ENCODE results near the gene SPOCD1.
A peak's percentile ranks its signal among the peaks of the same experiment; 100 is the strongest.

Gene SPOCD1

DNA sequence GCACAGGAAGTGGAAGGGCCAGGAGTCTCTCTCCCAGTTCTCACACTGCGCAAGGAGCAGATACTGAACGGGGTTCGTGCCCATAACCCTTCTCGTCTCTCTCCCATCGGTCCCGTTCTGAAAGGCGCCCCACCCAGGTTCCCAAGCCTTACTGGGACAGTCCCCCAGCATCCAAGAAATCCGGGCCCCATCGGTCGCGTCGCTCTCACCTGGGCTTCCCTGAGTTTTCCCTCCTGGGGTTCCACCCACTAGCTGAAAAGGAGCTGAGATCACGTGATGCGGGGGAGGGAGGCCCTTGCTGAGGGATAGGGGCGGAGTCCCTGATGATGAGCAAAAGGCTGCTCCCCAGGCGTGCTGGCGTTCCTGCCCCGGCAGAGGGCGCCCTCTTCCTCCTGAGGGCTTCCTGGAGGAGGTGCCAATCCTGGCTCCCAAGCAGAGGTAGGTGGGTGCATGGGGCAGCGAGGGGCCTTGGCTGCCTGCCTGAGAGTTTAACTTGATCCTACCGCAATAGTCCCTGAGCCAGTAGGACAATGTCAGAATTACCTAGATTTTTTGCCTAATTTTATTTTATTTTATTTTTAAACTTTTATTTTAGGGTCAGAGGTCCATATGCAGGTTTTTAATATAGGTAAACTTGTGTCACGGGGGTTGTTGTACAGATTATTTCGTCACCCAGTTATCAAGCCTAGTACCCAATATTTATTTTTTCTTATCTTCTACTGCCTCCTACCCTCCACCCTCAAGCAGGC is at the start of gene SPOCD1:
TSS of gene SPOCD1 (minus strand) at position 271 of the 749 bp plus-strand sequence. CDS start 689 bp downstream, outside the sequence.
- DNase-seq = peak; percentile 90

DNA sequence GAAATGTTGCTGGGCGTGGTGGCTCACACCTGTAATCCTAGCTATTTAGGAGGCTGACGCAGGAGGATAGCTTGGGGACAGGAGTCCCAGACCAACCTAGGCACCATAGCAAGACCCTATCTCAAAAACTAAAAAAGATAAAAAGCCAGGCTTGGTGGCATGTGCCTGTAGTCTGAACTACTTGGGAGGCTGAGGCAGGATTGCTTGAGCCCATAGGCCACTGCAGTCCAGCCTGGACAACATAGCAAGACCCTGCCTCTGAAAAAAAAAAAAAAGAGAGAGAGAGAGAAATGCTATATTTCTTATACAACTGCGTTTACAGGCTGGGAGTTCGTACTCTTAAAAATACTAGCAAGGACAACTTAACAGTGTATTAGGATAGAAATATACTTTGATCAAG is 46.2 kb upstream of the SPOCD1 start:
- DNase-seq = no peak

GRCh38 chr1:31861346-31861745 is 45.5 kb upstream of the SPOCD1 start:
- DNase-seq = no peak

DNA sequence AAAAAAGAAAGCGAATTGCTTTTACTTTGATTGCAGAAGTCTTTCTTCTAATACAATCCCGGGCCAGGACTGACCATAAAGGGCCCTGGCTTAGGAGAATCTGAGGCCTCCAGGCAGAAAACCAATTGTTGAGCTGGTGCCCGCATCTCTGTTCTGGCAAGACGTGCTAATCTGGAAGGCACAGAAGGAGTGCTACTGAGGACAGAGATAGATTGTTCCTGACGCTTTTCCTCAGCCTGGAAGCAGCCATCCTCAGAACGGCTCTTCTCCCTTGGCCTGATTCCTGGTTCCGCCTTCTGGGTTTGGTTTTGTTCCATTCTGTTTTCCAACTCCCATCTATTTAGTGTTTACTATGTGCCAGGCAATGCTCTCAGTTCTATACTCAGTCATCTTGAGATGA is 44.8 kb upstream of the SPOCD1 start:
- no peak for DNase-seq

- no peak for DNase-seq
Observed at GRCh38 chr1:31859719-31860118, 43.9 kb upstream of the SPOCD1 start.

- DNase-seq = no peak
Observed at GRCh38 chr1:31859044-31859443, 43.2 kb upstream of the SPOCD1 start.

GRCh38 chr1:31857863-31858262 is 42.0 kb upstream of the SPOCD1 start:
- DNase-seq = no peak

GRCh38 chr1:31856140-31856539 is 40.3 kb upstream of the SPOCD1 start:
- no peak for DNase-seq

DNA sequence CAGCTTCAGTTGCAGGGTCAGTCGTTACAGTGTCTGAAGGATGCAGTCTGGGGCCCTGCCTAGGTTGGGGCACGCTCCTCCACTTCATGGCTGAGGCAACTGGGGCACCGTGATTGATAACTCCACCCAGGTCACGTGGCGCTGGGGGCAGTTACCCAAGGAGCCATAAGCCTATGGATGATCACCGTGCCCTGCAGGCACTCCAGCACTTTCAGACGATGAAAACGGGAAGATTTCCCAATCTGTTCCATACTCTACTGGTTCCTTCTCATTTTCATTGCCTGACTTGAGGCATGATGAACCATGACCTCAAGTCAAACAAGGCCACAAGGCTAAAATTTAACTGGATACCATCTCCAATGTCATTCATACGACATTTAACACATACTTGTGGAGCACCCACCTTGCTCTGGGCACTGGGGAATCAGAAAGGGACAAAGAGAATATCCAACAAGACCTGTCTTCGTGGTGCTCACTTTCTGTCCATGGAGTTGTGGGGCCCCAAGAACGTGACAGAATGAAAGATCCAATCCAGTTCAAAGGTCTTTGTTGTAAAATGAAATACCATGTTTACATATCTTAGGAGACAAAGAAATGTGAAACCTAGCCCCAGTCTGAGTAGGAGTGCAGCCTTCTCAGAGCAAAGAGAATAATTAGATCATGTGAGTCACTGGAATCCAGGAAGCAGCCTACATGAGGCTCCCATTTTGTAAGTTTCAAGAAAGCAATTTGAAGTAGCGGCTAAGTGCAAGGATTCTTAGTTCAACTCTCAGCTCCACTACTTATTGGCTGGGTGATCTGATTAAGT is 39.4 kb upstream of the SPOCD1 start:
- DNase-seq = no peak

DNA sequence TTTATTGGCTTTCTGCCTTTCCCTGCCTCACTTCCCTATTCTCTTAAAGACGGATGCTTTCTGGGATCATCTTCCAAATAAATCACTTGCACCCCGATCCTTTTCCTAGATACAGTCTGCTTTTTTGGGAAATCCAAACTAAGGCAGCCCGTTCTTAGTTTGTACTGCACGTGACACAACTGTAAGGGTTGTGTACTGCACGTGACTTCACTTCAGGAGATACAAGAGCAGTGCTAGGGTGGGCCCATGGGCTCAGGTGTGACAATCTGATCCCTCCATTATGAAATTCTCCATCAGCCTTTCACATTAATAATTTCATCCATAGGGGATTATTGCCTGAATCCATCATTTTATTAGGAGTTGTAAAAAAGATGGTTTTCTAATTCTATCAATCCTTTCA is 33.8 kb upstream of the SPOCD1 start:
- no peak for DNase-seq

GRCh38 chr1:31848381-31848897 is 32.6 kb upstream of the SPOCD1 start:
- no peak for DNase-seq

GRCh38 chr1:31846484-31846883 is 30.7 kb upstream of the SPOCD1 start:
- DNase-seq = no peak

DNA sequence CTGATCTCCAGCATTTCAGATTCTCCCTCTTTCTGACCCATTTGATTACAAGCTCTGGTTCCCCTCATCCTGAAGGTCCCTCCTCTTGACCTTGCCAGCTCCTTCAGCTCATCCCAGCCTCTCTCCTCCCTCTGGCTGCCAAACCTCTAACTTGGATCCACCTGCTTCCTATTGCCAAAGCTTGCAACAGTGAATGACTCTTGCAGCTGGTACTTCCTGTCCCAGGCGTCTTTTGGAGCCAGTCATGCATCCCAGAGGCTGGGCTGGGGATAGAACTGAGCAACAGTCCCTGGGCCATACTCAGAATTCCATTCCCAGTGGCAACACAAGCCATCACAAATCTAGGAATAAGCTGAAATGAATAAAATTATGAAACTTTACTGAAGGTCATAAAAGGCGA is 27.7 kb upstream of the SPOCD1 start:
- no peak for DNase-seq

GRCh38 chr1:31839662-31840343 is 24.0 kb upstream of the SPOCD1 start:
- no peak for DNase-seq

- no peak for DNase-seq
Observed at GRCh38 chr1:31837451-31838158, 21.8 kb upstream of the SPOCD1 start.

DNA sequence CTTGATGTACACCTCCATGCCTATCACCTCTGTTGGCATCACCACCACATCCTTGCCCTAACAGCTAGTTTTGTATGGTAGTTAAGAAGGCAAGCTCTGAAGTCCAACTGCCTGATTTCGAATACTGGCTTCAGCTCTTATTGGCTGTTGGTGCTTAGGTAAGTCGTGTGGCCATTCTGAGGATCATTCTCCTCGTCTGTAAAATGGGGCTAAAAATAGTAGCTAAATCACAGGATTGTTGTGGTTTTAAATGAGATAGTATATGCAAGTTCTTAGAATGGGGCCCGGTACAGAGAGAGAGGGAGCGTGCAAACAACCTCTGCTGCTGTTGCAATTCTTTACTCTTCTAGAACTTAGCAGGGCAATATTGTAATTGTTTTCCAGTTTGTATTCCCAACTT is 20.8 kb upstream of the SPOCD1 start:
- DNase-seq = no peak

GRCh38 chr1:31835415-31835814 is 19.6 kb upstream of the SPOCD1 start:
- no peak for DNase-seq

- DNase-seq = no peak
Observed at GRCh38 chr1:31834501-31834900, 18.7 kb upstream of the SPOCD1 start.

GRCh38 chr1:31831397-31832378 is 15.9 kb upstream of the SPOCD1 start:
- no peak for DNase-seq

GRCh38 chr1:31830511-31830910 is 14.7 kb upstream of the SPOCD1 start:
- no peak for DNase-seq

DNA sequence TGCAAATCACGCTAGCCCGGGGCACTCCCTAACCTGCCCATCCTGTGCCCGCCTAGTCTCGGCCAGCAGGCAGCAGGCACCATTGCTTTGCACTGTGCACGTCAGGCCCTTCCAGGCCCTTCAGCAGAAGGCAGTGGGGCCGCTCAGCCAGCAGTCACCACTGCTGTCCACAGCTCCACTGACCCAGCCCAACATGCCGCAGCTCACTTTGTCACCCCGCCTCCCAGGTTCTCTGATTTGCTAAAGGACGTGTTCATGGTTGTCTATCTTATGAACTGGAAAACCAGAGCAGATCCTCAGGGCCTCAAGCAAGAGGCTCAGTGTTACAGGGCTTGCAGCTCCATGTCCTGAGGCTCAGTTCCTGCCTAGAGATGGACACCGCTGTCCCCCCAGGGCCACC is 14.2 kb upstream of the SPOCD1 start:
- DNase-seq = no peak
